ENCODE measurements around the gene FOXN3.
A peak's percentile ranks its signal among the peaks of the same experiment; 100 is the strongest.

Gene FOXN3

GRCh38 chr14:89411976-89412375 lies 5.1 kb downstream of the FOXN3 start:
- DNase-seq, result no peak

GRCh38 chr14:89409961-89410360 lies 7.1 kb downstream of the FOXN3 start:
- DNase-seq, result no peak

DNA sequence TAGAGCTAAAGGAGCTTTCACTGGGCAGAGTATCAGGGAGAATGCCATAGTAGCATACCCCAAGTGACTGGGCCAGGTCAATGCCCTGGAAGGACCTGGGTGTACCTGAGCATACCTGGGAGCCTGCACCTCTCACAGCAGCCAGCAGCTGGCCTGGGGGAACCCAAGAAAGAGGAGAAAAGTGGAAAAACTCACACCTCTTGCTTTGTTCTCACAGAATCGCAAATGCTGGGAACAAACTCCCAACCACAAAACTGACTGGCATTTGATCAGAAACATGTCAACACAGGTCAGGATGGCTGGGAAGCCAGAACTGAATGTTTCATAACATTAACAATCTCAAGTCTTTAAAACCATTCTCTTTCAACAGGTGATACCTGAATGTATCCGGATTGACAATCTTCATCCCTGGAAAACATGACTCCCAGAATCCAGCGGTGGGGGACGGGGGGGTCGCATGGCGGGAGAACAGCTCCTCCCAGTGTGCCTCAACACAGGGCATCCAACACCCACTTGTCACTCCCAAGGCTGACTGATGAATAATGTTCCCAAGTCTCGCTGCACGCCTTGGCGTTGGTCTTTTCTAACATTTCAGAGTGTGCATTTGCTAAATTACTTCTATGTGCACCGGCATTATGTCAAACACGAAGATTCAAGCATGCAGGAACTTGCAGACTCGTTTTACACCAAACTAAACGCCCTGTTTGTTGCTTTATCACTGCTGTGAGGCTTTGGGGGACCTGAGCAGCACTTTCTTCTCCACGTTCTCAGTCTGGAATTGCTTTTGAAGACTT lies 7.9 kb downstream of the FOXN3 start:
- peak in 1 of 58 donors; percentile 22 for DNase-seq

GRCh38 chr14:89407856-89408255 lies 9.2 kb downstream of the FOXN3 start:
- no peak for DNase-seq

DNA sequence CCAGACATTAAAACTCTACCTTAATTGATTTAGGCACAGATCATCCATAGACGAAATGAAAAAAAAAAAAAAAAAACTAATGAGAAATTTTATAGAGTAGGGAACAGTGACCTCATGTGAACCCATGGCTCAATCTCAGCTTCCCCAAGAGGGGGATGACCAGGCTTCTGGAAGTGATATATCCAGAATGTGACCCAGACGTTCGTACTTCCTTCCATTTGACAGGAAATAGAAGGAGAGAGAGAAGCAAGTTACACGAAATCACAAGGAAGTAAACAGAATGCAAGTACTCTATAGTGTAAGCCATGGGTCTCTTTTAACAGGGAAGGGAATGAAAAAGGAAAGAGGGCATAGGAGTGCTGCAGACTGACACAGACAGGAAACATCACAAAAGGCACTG lies 10.1 kb downstream of the FOXN3 start:
- DNase-seq, result no peak

DNA sequence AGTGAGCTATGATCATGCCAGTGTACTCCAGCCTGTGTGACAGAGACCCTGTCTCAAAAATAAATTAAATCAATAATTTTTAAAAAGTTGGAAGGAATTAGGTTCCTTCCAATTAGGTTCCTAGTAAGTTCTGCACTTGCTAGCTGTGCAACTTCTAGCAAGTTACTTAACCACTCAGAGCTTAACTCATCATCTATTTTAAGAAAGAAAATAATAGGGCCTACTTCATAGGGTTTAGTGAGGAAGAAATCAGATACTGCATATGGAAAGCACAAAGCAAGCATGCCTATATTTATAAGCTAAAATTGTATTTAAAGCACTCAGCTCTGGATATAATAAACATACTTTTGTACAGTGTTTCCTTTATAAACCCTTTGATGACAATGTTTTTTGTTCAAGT lies 10.7 kb downstream of the FOXN3 start:
- no peak for DNase-seq

DNA sequence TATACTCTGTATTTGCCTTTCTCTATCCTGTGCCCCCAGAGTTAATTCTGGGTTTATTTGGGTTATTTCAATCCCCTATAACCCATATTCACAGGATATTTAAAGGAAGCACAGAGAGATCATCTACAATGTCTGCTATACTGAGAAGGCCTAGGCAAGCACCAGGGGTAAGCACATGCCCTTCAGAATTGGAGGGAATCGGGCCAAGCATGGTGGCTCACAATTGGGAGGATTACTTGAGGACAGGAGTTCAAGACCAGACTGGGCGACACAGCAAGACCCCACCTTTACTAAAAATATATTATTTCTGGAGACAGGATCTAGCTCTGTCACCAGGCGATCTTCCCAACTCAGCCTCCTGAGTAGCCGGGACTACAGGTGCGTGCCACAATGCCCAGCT lies 11.3 kb downstream of the FOXN3 start:
- DNase-seq, result no peak

GRCh38 chr14:89402363-89402762 lies 14.7 kb downstream of the FOXN3 start:
- no peak for DNase-seq

DNA sequence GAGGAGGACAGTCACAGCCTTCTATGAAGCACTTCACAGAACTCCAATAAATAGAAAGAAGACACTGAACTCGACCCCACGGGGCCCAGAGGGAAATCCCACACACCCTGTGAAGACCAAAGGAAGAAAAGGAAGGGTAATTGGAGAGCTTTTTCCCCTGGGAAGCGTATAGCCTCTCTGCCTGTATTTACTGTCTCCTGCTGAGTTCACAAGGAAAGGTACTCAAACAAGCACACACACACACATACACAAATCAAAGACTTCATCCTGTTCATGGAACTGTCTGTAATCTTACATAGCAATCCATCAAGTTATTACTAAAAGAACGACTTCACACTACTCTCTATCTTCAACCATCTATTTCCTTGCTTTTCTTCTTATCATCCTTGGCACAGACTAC lies 15.3 kb downstream of the FOXN3 start:
- DNase-seq, result no peak

DNA sequence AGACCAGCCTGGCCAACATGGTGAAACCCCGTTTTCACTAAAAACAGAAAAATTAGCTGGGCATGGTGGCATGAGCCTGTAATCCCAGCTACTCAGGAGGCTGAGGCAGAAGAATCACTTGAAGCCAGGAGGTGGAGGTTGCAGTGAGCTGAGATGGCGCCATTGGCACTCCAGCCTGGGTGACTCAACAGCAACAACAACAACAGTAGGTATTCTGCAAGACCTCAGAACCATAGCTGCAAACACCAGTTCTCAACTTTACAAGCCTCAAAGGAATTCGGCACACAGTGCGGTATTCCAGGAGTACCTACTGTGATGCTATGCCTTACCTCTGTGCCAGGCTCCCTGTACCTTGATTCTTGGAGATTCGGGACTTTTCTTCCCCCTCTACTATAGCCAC lies 15.8 kb downstream of the FOXN3 start:
- DNase-seq, result no peak

DNA sequence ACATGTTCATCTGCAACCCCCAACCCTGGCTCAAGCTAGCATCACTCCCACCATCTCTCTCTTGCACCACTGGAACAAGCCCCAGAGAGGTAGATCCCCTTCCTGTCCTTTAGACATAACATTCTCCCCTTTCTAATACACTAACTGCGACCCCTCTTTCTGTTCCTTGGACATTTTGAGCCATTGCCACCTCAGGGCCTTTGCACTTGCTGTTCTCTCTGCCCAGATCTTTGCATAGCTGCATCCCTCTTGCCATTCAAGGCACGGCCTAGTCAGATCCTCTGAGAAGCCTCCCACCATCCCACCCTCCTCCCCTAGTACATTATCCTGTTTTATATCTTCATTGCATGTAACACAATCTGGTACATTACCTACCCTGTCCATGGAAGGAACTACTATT lies 16.5 kb downstream of the FOXN3 start:
- no peak for DNase-seq

DNA sequence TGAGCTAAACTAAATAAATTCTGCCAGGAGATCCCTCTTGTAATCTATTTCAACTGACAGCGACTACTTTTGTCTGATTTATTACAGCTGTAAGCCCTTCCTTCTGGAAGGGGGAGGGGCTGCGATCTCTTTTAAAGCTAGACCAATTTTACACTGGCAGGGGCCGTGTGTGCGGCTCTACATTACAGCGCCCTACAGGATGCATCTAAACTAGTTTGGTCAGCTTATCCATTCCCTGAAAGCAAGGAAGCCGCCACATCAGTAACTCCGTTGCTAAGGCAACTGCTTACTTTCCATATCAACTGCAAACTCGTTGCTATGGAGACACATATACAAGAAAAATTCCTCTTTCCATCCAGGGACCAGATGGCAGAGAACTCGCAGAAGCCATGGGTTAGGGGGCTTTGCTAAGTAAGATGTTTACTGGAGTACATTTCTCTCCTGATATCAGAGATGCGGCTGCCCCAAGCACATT lies 17.4 kb downstream of the FOXN3 start:
- DNase-seq, result peak in 17 of 58 donors; percentile 6 to 60 (median 27)

- DNase-seq, result peak in 3 of 58 donors; percentile 6 to 45 (median 16)
Observed at GRCh38 chr14:89399157-89399556, 17.9 kb downstream of the FOXN3 start.

DNA sequence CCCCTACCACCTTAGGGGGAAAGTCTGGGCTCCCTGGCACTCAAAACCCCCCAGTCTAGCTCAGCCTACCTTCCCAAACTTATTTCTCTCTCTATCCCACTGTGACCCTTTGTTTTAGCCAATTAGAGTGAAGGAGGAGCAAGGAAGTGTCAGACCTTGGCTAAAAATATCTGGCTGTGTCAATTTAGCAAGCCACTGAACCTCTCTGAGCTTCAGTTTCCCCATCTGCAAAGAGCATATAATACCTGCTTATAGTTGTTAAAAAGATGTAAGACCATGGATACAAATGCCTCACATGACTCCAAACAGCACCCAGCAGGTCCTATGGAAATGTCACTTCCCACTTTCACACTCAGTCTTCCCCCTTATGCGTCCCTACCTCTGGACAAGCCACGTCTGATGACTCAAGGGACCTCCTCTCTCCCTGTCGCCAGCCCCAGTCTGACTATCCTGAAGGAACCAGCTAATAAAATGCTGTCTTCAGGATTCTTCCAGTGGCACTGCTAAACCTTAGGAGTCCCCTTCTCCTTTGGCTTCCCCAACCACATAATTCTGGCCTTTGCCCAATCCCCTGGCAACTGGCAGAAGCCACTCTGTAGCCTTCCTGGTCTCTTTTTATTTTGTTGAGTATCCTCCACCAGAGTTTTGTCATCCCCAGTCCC lies 19.3 kb downstream of the FOXN3 start:
- no peak for DNase-seq

DNA sequence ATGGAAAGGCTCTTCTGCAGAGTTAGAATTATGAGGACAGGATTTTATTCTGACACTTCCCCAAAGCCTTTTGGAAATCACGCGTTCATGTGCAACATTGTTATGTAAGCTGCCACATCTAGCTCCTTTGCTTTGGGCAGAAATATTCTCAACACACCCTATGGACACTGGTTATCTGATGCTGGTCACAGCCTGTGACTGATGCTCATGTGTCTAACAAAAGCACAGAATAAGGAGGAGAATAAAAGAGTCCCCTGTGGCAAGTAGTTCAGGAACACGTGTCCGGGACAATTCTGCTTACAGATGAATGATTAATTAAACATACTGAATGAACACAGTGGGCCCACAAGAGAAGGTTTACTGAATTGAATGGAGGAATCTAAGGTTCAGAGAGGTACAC lies 22.1 kb downstream of the FOXN3 start:
- peak in 5 of 58 donors; percentile 8 to 58 (median 35) for DNase-seq

DNA sequence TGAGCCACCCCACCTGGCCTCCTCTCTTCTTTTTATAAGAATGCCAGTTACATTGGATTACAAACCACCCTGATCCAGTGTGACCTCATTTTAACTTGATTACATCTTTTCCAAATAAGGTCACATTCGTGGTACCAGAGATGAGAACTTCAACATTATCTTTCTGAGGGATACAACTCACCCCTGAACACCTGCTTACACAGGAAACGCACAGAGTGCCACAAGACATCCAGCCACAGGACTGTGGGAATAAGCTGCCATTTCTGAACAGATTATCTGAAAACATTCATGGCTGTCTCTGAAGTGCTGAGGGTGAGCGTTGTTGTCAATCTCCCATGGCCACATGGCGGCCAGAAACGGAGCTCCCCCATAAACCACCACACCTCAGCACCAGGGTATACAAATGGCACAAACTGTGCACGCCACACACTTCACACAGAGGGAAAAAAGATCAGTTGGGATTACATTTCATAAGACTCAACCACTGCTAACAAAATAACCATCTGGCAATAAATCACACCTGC lies 23.7 kb downstream of the FOXN3 start:
- no peak for DNase-seq

DNA sequence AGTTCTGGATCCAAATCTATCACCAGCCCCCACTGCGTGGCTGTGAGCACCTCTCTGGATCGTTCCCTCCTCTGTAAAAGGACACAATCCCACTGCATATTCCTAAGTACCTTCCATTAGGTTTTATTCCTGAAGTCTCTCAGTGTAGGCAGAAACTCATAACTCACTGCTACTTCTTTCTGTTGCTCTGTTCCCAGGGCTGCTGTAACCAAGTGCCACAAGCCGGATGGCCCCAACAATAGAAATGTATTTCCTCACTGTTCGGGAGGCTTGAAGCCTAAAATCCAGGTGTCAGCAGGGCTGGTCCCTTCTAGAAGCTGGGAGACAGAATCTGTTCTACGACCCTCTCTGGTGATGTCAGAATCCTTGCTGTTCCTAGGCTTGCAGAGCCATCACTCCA lies 24.9 kb downstream of the FOXN3 start:
- no peak for DNase-seq

- no peak for DNase-seq
Observed at GRCh38 chr14:89391556-89391955, 25.5 kb downstream of the FOXN3 start.

DNA sequence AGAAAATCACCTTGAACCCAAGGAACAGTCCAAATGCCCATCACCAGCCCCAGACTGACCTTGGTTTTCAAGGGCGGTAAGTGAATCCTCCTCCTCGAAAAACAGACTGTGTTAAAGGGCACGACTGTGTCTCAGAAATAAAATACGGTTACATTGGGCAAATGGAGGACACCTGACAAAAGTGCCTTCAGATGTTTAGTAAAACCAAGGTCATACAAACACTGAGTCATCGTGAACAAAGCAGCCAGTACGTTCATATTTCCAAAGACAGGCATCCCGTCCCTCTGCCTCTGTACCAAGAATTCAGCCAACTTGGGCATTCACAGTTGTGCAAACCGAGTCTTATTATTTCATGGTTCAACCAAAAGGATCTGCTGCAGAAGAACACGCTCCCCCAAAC lies 25.9 kb downstream of the FOXN3 start:
- no peak for DNase-seq

GRCh38 chr14:89388853-89389252 lies 28.2 kb downstream of the FOXN3 start:
- DNase-seq, result peak in 2 of 58 donors; percentile 10 to 27

- no peak for DNase-seq
Observed at GRCh38 chr14:89387922-89388685, 28.9 kb downstream of the FOXN3 start.
